Retinal pigment epithelial cell (primary cell): ENCODE results near the gene NOG.

Experiments
- DNase-seq: peaks from one replicate; pipeline ENCODE4 v3.0.0-alpha.2; 2010; ENCODE audit warnings: low read depth
- H3K4me3 ChIP-seq: 2 replicates; pipeline ENCODE4 v1.5.1; 2011; ENCODE audit warnings: mild to moderate bottlenecking, low read length, control low read depth, moderate library complexity
- CTCF ChIP-seq: conservative IDR thresholded peaks from 2 replicates; pipeline ENCODE4 v1.5.1; 2011; ENCODE audit warnings: low read depth, low read length, control low read depth, inconsistent platforms

The NOG gene

GRCh38 chr17:56641373-56641772, 47.9 kb downstream of the NOG start:
- no peak for TF ChIP-seq CTCF
- DNase-seq, result no peak
- no peak overlapping the region for H3K4me3 ChIP-seq

- no peak for DNase-seq
- no peak overlapping the region for H3K4me3 ChIP-seq
- no peak for TF ChIP-seq CTCF
Measured at GRCh38 chr17:56641894-56642293, 48.4 kb downstream of the NOG start.

DNA sequence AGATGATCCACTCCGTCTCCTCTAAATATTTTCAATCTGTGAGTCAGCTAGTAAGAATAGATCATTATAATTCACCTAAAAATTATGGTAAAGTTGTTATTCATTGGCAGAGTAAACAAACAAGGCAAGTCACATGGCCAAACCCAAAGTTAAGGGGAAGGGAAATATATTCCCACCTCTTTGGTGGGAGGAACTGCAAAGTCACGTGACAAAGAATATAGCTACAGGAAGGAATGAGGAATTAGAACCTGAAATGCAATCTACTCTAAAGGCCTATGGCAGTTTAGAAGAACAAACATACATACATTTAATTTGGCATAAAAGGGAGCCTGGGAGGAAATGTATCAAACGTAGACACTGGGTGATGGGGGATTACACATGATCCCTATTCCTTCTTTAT, 48.9 kb downstream of the NOG start:
- no peak for TF ChIP-seq CTCF

More for the DNA sequence above, 48.9 kb downstream of the NOG start:
- no peak overlapping the region for H3K4me3 ChIP-seq
- no peak for DNase-seq
